K562 (cell line): ENCODE data around the gene EGFR. TPM values are rescaled to one million over a fixed set of nuclear protein-coding genes. Genes with fewer than 3 reads are reported as not detected.

ENCODE experiments used
- ATAC-seq: fragments of 200-7000 bp; cut with Tn5 transposase; 3 replicates; pipeline ENCODE4 v1.9.1; 2020; ENCODE audit warnings: moderate library complexity
- BruUV-seq: library from RNA; stranded (reverse); fragments of 400-500 nt; replicated peaks from 2 replicates; lab custom pipeline; 2021; lab: Mats Ljungman, UMichigan
- CTCF ChIA-PET: fragments of 300-600 bp; formaldehyde crosslinking; extraction: SDS; loops from one replicate; lab custom pipeline; 2021; ENCODE audit warnings: low intra/inter-chr PET ratio; lab: Yijun Ruan, JAX
- POLR2A ChIA-PET: fragments of 300-600, 350-650 bp; sonication (Branson Sonifier 250); formaldehyde crosslinking; extraction: SDS; loops from one replicate; lab custom pipeline; 2021; ENCODE audit warnings: antibody characterized with exemption, inconsistent platforms; lab: Yijun Ruan, JAX
- DNase-seq, 4 experiments: peaks; one replicate each; pipeline versions ENCODE4 v3.0.0 to v3.0.0-alpha.2; 2011 to 2018; ENCODE audit warnings: low spot score in 3 of 4, mixed read lengths in 3 of 4; ENCODE audit errors: extremely low read depth in 1 of 4
- FAIRE-seq: peaks from 2 replicates; lab custom pipeline; 2011; peaks lifted over from hg19 to GRCh38; lab: Jason Lieb, UNC
- H2AFZ ChIP-seq: 2 replicates; pipeline ENCODE4 v1.6.0; 2011; ENCODE audit warnings: low read depth, low read length, control low read depth, inconsistent platforms
- H3K27ac ChIP-seq: fragments of 200-600 bp; 3 replicates; pipeline ENCODE4 v1.8.0; 2011; ENCODE audit warnings: low read depth, mild to moderate bottlenecking, control low read depth, inconsistent platforms, low read length, moderate library complexity, mixed read lengths; ENCODE audit errors: extremely low read depth
- H3K27me3 ChIP-seq, 2 experiments: fragments of 300-600 bp in 1 of 2; 2 replicates in 1 of 2; 3 replicates in 1 of 2; pipeline versions ENCODE4 v1.6.0 to v1.8.0; 2011; ENCODE audit warnings: inconsistent platforms in 2 of 2, low read length in 2 of 2, mild to moderate bottlenecking in 1 of 2, mixed read lengths in 1 of 2, moderate library complexity in 1 of 2; ENCODE audit not compliant: control insufficient read depth in 2 of 2, insufficient read depth in 2 of 2
- H3K36me3 ChIP-seq: fragments of 300-600 bp; 3 replicates; pipeline ENCODE4 v1.8.0; 2011; ENCODE audit warnings: mild to moderate bottlenecking, low read length, inconsistent platforms; ENCODE audit not compliant: control insufficient read depth, insufficient read depth
- H3K4me1 ChIP-seq, 2 experiments: fragments of 200-600 bp in 1 of 2; replicated peaks in 1 of 2; 2 replicates in 1 of 2; 3 replicates in 1 of 2; pipeline versions ENCODE4 v1.5.1 to v1.8.0; 2011; ENCODE audit warnings: inconsistent platforms in 2 of 2, low read length in 2 of 2, mild to moderate bottlenecking in 1 of 2, mixed read lengths in 1 of 2, moderate library complexity in 1 of 2; ENCODE audit not compliant: control insufficient read depth in 2 of 2, insufficient read depth in 2 of 2
- H3K4me2 ChIP-seq: 2 replicates; pipeline ENCODE4 v1.6.1; 2011; ENCODE audit warnings: low read length, control low read depth, inconsistent platforms, mixed read lengths; ENCODE audit not compliant: insufficient read depth
- H3K4me3 ChIP-seq: fragments of 200-600 bp; sonication (generic), shearing (Covaris generic); 2 replicates; pipeline ENCODE4 v1.5.1; 2016; ENCODE audit warnings: control low read depth, inconsistent platforms
- H3K79me2 ChIP-seq: fragments of 200-600 bp; 3 replicates; pipeline ENCODE4 v1.8.0; 2011; ENCODE audit warnings: low read length, inconsistent platforms; ENCODE audit not compliant: control insufficient read depth, insufficient read depth
- H3K9ac ChIP-seq, 2 experiments: 2 replicates each; pipeline versions ENCODE4 v1.6.0 to v1.6.1; 2011; ENCODE audit warnings: low read depth in 2 of 2, low read length in 2 of 2, control low read depth in 1 of 2, inconsistent platforms in 1 of 2, mild to moderate bottlenecking in 1 of 2, mixed read lengths in 1 of 2; ENCODE audit not compliant: insufficient read depth in 1 of 2
- H3K9me1 ChIP-seq: one replicate; pipeline ENCODE4 v1.6.0; 2011; ENCODE audit warnings: inconsistent platforms, mild to moderate bottlenecking, low read length, moderate library complexity; ENCODE audit not compliant: control insufficient read depth, insufficient read depth
- H3K9me3 ChIP-seq: replicated peaks from 2 replicates; pipeline ENCODE4 v1.5.1; 2011; ENCODE audit warnings: low read depth, low read length, inconsistent platforms; ENCODE audit not compliant: control insufficient read depth, insufficient read depth
- H4K20me1 ChIP-seq: replicated peaks from 2 replicates; pipeline ENCODE4 v1.6.1; 2011; ENCODE audit warnings: low read length, inconsistent platforms, mixed read lengths; ENCODE audit not compliant: control insufficient read depth, insufficient read depth
- DDX20 ChIP-seq: fragments of 450-650 bp; IDR thresholded peaks from 2 replicates; pipeline ENCODE4 v1.6.1; 2016; ENCODE audit warnings: missing genetic modification characterization, low read depth, mild to moderate bottlenecking, missing compliant biosample characterization, moderate library complexity
- DPF2 ChIP-seq: fragments of 450-650 bp; IDR thresholded peaks from 2 replicates; pipeline ENCODE4 v1.6.1; 2016
- E2F5 ChIP-seq: sonication (generic); formaldehyde crosslinking; IDR thresholded peaks from 2 replicates; pipeline ENCODE4 v1.8.0; 2022; ENCODE audit warnings: mild to moderate bottlenecking, missing genetic modification reagents
- MTF1 ChIP-seq: fragments of 250-450 bp; sonication (Bioruptor Pico); IDR thresholded peaks from 2 replicates; pipeline ENCODE4 v1.9.0; 2021; ENCODE audit warnings: moderate library complexity, mild to moderate bottlenecking, inconsistent platforms, borderline replicate concordance
- NFE2L1 ChIP-seq: fragments of 450-650 bp; IDR thresholded peaks from 2 replicates; pipeline ENCODE4 v1.6.1; 2016; ENCODE audit warnings: missing genetic modification characterization, low read depth, mild to moderate bottlenecking, missing compliant biosample characterization, moderate library complexity, borderline replicate concordance
- PRPF4 ChIP-seq: fragments of 200-400 bp; formaldehyde crosslinking; IDR thresholded peaks from one replicate; pipeline ENCODE4 v1.6.1; 2017; ENCODE audit warnings: low read length, low read depth, mild to moderate bottlenecking; ENCODE audit not compliant: insufficient read depth, poor library complexity, severe bottlenecking
- PURB ChIP-seq: sonication (generic); formaldehyde crosslinking; IDR thresholded peaks from 2 replicates; pipeline ENCODE4 v1.9.0; 2021; ENCODE audit warnings: low read depth, mild to moderate bottlenecking, missing genetic modification reagents
- SRF ChIP-seq, 2 experiments: fragments of 250-450, 450-650 bp in 1 of 2; sonication (Bioruptor Pico) in 1 of 2; sonication (generic) in 1 of 2; formaldehyde crosslinking; IDR thresholded peaks; 2 replicates each; pipeline versions ENCODE4 v1.5.0 to v1.5.1; 2020 to 2022; ENCODE audit warnings: mild to moderate bottlenecking in 1 of 2, missing genetic modification reagents in 1 of 2
- WGBS: fragments of 100-300 bp; shearing (Covaris generic); methylation state at CpG from one replicate; pipeline ENCODE4 v1.1.6; 2016; ENCODE audit warnings: low coverage, mixed read lengths; ENCODE audit not compliant: insufficient coverage; ENCODE audit errors: missing lambda C conversion rate; 5-methylcytosine and 5-hydroxymethylcytosine counted together
- in situ Hi-C: fragments of 300-500 bp; cut with MboI; formaldehyde crosslinking; loops from 4 replicates; pipeline ENCODE4 v1.15.0; 2018; ENCODE audit warnings: inconsistent platforms, mixed read lengths
- intact Hi-C: fragments of 100-400 bp; cut with micrococcal nuclease; formaldehyde crosslinking; loops from 2 replicates; pipeline ENCODE4 v1.14.2; 2022
- polyA plus RNA-seq, 8 experiments: library from polyadenylated mRNA; depleted of rRNA in 4 of 8; stranded (reverse) in 5 of 8; unstranded in 3 of 8; fragments of >200 nt; fragmentation: Nextera tagmentation in 2 of 8; fragmentation: Illumina TruSeq in 1 of 8; extraction: Ambion mirVana in 2 of 8; extraction: Trizol in 1 of 8; gene quantifications; 2 replicates each; pipeline versions ENCODE4 v1.2.1 to v1.2.3, GENCODE V29; 2011 to 2014; ENCODE audit warnings: inconsistent platforms in 1 of 8, missing spikeins in 1 of 8
- total RNA-seq, 7 experiments: library from RNA; depleted of rRNA in 6 of 7; stranded (reverse); fragments of >200 nt in 6 of 7; fragmentation: Illumina TruSeq in 2 of 7; extraction: Trizol in 2 of 7; gene quantifications; 2 replicates each; pipeline versions ENCODE4 v1.2.1 to v1.2.3, GENCODE V29; 2011 to 2021; ENCODE audit warnings: low replicate concordance in 1 of 7
- TF ChIP-seq, protein P1 (sequence below): IDR thresholded peaks from 2 replicates; pipeline ENCODE4 v1.6.1; 2016; ENCODE audit warnings: missing genetic modification characterization, missing compliant biosample characterization

EGFR gene
- total and polyA plus RNA-seq, 9 of the 15 experiments (the other 6 are each of a cell fraction or from before 2014, with no cell fraction given): 0.13 TPM; not detected in 8

DNA sequence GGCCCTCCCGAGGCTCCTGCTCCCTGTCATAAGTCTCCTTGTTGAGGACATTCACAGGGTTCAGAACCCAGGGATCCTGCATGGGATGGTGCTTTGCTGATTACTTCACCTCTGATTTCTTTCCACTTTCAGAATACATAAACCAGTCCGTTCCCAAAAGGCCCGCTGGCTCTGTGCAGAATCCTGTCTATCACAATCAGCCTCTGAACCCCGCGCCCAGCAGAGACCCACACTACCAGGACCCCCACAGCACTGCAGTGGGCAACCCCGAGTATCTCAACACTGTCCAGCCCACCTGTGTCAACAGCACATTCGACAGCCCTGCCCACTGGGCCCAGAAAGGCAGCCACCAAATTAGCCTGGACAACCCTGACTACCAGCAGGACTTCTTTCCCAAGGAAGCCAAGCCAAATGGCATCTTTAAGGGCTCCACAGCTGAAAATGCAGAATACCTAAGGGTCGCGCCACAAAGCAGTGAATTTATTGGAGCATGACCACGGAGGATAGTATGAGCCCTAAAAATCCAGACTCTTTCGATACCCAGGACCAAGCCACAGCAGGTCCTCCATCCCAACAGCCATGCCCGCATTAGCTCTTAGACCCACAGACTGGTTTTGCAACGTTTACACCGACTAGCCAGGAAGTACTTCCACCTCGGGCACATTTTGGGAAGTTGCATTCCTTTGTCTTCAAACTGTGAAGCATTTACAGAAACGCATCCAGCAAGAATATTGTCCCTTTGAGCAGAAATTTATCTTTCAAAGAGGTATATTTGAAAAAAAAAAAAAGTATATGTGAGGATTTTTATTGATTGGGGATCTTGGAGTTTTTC lies 186.5 kb downstream of the EGFR start:
- H3K27ac ChIP-seq: no peak overlapping the region
- no peak overlapping the region for H3K9ac ChIP-seq
- peaks cover 2 to 20% of the 10 kb centered on the region in 2 experiments; a peak in 3 of 5 replicates for H3K27me3 ChIP-seq
- POLR2A ChIA-PET: no interaction called here
- ATAC-seq (no peak), FAIRE-seq (no peak), DNase-seq (no peak)
- H3K9me3 ChIP-seq: 0 out of 2 replicates have a peak, but pooled peaks cover 8% of the 10 kb centered on the region
- no peak for TF ChIP-seq DPF2
- TF ChIP-seq, protein P1, sequence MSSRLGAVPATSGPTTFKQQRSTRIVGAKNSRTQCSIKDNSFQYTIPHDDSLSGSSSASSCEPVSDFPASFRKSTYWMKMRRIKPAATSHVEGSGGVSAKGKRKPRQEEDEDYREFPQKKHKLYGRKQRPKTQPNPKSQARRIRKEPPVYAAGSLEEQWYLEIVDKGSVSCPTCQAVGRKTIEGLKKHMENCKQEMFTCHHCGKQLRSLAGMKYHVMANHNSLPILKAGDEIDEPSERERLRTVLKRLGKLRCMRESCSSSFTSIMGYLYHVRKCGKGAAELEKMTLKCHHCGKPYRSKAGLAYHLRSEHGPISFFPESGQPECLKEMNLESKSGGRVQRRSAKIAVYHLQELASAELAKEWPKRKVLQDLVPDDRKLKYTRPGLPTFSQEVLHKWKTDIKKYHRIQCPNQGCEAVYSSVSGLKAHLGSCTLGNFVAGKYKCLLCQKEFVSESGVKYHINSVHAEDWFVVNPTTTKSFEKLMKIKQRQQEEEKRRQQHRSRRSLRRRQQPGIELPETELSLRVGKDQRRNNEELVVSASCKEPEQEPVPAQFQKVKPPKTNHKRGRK (tag): no peak
- TF ChIP-seq PRPF4: no peak
- no peak for TF ChIP-seq SRF (CRISPR knock-in tag; IDR thresholded peaks at IDR 0.05)
- TF ChIP-seq E2F5: no peak
- no peak for TF ChIP-seq NFE2L1
- TF ChIP-seq PURB: no peak
- TF ChIP-seq DDX20 (tag): no peak
- no peak for TF ChIP-seq MTF1 (CRISPR knock-in tag)
- no peaks in the 10 kb centered on the region for H4K20me1 ChIP-seq
- H3K4me3 ChIP-seq: no peak overlapping the region
- H2AFZ ChIP-seq: no peak overlapping the region
- WGBS: under 1% methylated on average over 16 of the region's 16 CpGs
- H3K79me2 ChIP-seq: no peaks in the 10 kb centered on the region
- CTCF ChIA-PET: no interaction called here
- H3K4me2 ChIP-seq: no peak overlapping the region
- in situ Hi-C loops: no loop called here
- H3K9me1 ChIP-seq: no peaks in the 10 kb centered on the region
- no peaks in the 10 kb centered on the region for H3K4me1 ChIP-seq
- BruUV-seq: no TSS peak
- intact Hi-C loops: no loop called here
- H3K36me3 ChIP-seq: no peaks in the 10 kb centered on the region
